Coronary artery (tissue), 2 donors: ENCODE measurements around the gene ST14.
"Not testable (repeated sequence)": the region's sequence is repeated elsewhere in the genome, so short reads cannot be mapped to it uniquely, and the experiment has no call there.

Source experiments
- DNase-seq: peaks from one replicate; pipeline ENCODE4 v3.0.0-alpha.2; 2017; ENCODE audit warnings: low spot score
- H3K27ac ChIP-seq, 2 donors: fragments of 200-600 bp; sonication (generic); one replicate each; pipeline ENCODE4 v1.5.1; 2016 to 2019
- H3K4me3 ChIP-seq: fragments of 200-600 bp; sonication (generic); 2 replicates; pipeline ENCODE4 v1.5.1; 2016; ENCODE audit warnings: mild to moderate bottlenecking, moderate library complexity
- CTCF ChIP-seq: fragments of 200-600 bp; sonication (generic); IDR thresholded peaks from one replicate; pipeline ENCODE4 v1.5.1; 2019; ENCODE audit warnings: antibody characterized with exemption

Gene ST14

DNA sequence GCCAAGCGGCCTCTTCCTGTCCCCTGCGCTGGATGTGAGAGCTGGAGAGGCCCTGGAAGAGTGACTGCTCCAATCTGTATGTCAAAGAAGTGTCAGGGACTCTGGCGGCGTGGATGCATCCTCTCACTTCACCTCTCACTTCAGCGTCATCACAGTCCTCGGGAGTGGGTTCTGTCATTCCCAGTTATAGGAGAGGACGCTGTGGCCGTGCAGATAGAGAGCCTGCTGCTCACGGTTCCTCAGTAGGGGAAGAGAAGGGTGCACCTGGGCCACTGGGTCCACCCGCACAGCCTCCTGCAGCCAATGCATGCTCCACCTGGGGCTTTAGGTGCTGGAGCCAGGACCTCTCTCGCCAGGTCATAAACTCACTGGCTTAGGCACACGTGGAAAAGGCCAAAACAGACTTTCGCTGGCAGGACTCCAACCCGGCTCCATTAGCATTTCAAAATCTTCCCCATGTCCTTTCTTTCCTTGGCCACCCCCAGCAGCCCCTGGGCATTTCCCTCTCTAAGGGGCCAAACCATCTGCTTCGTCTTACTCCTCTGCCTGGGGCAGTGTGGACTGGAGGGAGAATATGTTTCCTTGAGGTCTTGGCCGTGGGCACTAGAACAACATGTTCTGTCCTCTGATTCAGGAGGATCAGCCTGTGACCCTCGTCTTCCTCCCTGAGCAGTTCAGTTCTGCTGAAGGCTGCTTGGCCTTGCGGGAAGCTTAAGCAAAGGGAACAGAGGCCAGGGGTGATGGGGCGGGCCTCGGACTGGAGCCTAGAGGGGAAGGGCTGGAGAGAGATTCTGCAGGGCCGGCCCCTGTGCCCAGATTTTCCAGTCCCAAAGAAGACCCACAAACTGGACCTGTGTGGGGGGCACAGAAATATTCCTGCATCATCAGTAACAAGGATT is 57.8 kb downstream of the ST14 start:
- Histone ChIP-seq H3K4me3 (no peak overlapping the region), H3K27ac (no peak overlapping the region)
- no peak for DNase-seq
- TF ChIP-seq CTCF = no peak

DNA sequence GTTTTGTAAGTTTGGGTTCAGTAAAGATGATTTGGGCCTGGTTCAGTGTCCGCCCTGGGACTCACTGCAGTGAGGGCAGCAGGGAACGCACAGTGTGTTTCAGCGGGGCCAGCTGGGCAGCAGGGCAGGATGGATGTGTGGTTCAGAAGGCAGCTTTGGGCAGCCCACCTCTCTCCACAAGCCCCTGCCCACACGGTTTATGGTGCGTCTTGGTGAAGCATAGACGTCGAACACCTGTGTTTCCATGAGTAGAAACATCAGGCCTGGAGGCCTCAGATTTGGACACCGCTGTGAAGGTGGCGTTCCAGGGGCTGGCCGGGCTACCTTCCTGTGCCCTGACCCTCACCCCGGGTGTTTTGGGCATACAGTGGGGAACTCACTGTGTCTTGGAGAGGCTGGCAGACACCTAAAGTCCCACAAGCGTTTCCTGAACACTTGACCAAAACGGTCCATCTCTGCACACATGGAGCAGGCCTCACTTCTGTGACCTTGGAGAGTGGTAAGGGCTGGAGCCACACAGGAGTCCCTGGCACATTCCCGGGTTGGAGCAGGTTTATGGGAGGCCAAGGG is 59.0 kb downstream of the ST14 start:
- no peak overlapping the region for H3K27ac ChIP-seq
- no peak overlapping the region for H3K4me3 ChIP-seq
- TF ChIP-seq CTCF = no peak
- no peak for DNase-seq

DNA sequence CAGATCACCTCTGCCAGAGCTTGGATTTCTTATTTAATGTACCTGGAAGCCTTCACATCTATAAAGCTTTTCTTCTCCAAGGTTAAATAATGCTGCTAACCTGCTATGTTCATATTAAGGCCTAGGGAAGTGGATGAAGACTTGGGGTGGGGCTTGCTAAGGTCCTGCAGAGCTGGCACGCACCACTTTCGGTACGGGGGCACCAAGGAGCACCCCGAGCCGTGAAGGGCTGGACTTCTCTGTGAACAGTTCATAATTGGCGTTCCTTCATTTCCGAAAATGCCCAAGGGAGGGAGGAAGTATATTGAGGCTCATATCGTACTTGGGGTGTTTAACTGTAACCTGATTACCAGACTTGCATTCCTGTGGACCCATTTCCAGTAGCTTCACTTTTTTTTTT is 59.6 kb downstream of the ST14 start:
- TF ChIP-seq CTCF = no peak
- DNase-seq = no peak
- no peak overlapping the region for H3K4me3 ChIP-seq
- no peak overlapping the region for H3K27ac ChIP-seq

DNA sequence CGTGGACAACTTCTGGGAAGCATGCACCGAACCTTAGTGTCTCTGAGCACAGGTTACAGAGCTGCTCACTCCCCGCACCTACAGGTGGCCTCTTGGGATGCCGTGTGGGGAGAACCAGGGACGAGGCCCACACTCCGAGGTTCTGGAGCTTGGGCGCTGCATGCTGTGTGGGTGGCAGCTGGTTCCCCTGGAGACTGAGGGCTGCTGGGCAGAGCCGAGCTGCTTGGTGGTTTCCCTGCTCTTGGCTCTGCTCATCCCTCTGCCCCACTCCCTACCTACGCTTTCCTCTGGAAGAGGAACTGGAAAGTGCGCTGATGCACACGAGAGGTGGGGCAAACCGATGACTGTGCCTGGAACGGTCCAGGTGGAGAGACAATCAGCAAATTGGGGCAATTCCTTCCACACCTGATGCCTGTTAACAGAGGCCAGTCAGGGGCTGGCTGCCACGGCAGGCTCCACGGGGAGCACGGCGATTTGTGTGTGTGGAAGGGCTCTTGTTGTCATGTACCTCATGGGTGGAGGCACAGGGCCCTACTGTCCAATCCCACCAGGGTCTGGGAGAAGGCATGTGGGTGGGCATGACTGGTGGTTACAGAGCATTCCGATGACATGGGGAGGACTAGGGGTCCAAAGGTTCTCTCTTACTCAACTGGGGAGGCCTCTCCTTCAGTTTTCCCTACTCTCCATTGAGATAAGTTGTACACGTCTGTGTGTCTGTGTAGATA is 60.9 kb downstream of the ST14 start:
- TF ChIP-seq CTCF = no peak
- Histone ChIP-seq H3K4me3 (no peak overlapping the region), H3K27ac (no peak overlapping the region)
- DNase-seq = no peak

DNA sequence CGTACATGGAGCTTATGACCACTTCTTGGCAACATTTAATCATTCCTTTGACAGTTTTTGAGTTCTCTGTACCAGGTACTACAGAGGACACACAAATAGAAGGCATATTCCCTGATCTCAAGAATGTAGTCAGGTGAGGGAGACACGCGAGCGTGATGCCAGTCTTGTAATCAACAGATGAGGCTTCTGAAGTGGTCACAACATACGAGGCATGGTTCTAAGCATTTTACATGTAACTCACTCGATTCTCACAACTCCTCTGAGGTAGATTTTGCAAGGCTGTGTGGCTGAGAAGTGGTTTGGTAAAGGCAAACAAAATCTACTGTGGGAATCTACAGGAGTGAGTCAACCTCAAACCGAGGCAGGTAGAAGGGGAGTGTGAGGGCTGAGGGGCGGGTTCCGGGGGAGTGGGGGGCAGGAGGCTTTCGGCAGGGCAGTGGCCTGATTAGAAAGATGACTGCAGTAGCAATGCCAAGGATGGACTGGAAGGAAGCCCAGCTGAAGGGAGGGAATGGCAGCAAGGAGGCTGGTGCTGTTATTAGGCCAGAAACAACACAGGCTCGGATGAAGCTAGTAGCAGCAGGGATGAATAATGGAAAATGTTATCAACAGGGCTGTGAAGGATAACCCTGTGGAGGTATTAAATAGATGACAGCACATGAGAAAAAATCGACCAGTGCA is 63.8 kb downstream of the ST14 start:
- no peak for TF ChIP-seq CTCF
- no peak overlapping the region for H3K27ac ChIP-seq
- H3K4me3 ChIP-seq = no peak overlapping the region
- no peak for DNase-seq

- no peak overlapping the region for H3K4me3 ChIP-seq
- TF ChIP-seq CTCF = no peak
- DNase-seq = no peak
- no peak overlapping the region for H3K27ac ChIP-seq
Observed at GRCh38 chr11:130227373-130227772, 67.8 kb downstream of the ST14 start.

DNA sequence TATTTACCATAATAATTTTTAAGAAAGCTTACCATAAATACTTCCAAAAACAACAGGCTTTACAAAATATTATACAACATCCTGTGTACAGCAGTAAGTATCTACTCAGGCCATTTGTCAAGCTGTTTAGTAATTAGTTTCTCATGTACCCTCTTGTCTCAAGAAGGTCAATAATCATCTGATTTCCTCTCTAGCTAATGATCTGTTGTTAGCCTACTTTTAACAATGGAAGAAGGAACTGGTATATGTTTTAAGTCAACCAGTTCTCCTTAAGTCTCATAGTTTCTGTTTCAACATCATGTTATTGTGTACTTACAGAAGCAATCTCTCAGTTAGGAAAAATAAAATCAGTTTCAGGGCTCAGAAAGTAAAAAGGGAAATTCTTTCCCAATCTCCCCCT is 73.9 kb downstream of the ST14 start:
- not testable (repeated sequence) for H3K27ac ChIP-seq, DNase-seq, H3K4me3 ChIP-seq

GRCh38 chr11:130233888-130234287 is 74.3 kb downstream of the ST14 start:
- not testable (repeated sequence) for H3K27ac ChIP-seq, H3K4me3 ChIP-seq, DNase-seq
